Measurements from ENCODE around the gene SMIM44.
A peak's percentile ranks its signal among the peaks of the same experiment; 100 is the strongest.

Gene SMIM44

DNA sequence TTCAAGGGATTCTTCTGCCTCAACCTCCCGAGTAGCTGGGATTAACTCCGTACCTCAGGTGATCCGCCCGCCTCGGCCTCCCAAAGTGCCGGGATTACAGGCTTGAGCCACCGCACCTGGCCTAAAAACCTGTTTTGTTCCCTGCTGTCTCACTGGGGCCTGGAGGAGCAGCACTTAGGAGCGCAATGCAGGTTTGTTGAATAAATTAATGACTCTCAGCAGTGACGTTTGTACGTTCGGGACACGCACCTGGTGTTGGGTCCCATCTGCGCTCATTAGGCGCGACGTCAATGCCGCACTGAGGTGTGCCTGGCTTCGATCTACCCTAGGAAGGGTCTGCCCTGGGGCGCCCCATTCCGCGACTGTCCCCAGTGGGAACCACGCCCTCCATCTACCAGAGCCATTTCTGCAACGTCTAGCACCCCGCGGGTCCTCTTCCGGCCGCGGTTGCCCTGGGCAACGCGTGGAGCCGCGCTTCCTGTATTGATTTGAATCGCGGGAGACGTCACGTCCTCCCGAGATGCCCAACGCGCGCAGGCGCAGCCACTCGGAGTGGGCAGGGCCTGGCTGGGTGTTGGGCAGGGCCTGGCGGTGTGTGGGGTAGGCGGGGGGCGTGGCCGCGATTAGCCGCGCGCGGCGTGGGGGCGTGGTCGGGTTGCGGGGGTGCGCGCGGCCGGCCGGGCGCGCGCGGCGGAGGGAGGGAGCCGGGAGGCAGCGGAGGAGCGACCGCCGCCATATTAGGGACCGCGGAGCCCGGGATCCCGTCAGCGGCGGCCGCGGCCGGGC, 22.6 kb upstream of the SMIM44 start, which contains the start of gene FZR1:
Gene FZR1 (plus strand): TSS at position 714 of the 786 bp plus-strand sequence. CDS start 16,679 bp downstream, outside the sequence.
- peak; percentile 97 for DNase-seq (ENCODE audit: extremely low read depth, low read depth)
- TF ChIP-seq, protein P1, sequence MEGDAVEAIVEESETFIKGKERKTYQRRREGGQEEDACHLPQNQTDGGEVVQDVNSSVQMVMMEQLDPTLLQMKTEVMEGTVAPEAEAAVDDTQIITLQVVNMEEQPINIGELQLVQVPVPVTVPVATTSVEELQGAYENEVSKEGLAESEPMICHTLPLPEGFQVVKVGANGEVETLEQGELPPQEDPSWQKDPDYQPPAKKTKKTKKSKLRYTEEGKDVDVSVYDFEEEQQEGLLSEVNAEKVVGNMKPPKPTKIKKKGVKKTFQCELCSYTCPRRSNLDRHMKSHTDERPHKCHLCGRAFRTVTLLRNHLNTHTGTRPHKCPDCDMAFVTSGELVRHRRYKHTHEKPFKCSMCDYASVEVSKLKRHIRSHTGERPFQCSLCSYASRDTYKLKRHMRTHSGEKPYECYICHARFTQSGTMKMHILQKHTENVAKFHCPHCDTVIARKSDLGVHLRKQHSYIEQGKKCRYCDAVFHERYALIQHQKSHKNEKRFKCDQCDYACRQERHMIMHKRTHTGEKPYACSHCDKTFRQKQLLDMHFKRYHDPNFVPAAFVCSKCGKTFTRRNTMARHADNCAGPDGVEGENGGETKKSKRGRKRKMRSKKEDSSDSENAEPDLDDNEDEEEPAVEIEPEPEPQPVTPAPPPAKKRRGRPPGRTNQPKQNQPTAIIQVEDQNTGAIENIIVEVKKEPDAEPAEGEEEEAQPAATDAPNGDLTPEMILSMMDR (IDR thresholded peaks at IDR 0.05; ENCODE audit: low read depth, low read length), result peak; percentile 11; the same call in 1 of the 2 replicates

DNA sequence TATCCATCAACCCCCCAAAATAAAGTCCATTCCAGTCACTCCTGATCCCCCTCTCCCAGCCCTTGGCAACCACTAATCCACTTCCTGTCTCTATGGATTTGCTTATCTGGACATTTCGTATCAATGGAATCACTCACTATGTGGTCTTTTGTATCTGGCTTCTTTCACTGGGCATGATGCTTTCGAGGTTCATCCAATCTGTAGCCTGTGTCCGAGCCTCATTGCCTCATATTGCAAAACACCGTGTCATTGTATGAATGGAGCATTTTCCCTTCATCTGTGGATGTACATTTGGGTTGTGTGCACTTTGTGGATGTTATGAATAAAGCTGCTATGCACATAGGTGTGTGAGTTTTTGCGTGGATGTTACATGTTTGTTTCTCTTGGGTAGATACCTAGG, 21.5 kb upstream of the SMIM44 start:
- TF ChIP-seq, protein P1 (IDR thresholded peaks at IDR 0.05; ENCODE audit: low read depth, low read length), result no peak
- DNase-seq (ENCODE audit: extremely low read depth, low read depth), result no peak

DNA sequence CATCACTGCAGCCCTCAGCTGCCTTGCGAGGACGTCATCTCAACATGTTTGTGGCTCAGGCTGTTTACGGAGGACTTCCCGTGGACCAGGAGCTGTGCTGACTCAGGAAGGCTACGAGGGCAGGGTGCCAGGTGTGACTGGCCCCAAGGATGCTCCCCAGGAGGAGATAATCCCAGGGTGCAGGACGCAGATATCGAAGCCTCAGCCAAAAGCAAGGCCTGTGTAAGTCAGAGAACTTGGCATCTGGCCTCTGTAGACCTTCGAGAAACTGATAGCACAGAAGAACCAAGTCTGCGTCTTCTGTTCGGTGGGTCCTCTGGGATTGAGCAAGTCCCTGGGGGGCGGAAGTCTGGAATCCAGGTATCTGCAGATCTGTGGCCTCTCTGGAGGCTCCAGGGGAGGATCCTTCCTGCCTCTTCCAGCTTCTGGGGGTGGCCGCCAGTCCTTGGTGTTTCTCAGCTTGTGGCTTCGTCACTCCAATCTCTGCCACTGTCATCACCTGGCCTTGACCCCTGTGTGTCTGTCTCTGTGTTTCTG, 19.9 kb upstream of the SMIM44 start:
- DNase-seq (ENCODE audit: extremely low read depth, low read depth), result no peak
- TF ChIP-seq, protein P1 (IDR thresholded peaks at IDR 0.05; ENCODE audit: low read depth, low read length), result no peak

DNA sequence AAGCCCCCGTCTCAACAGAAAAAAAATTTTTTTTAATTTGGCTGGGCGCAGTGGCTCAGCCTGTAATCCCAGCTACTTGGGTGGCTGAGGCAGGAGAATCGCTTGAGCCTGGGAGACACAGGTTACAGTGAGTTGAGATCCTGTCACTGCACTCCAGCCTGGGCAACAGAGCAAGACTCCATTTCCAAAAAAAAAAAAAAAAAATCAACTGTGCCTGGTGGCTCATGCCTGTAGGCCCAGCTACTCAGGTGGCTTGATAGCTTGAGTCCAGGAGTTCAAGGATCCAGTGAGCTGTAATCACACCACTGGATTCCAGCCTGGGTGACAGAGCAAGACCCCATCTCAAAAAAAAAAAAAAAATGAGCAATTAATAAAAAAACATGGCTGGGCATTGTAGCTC, 18.5 kb upstream of the SMIM44 start:
- TF ChIP-seq, protein P1 (IDR thresholded peaks at IDR 0.05; ENCODE audit: low read depth, low read length), result no peak
- DNase-seq (ENCODE audit: extremely low read depth, low read depth), result no peak

DNA sequence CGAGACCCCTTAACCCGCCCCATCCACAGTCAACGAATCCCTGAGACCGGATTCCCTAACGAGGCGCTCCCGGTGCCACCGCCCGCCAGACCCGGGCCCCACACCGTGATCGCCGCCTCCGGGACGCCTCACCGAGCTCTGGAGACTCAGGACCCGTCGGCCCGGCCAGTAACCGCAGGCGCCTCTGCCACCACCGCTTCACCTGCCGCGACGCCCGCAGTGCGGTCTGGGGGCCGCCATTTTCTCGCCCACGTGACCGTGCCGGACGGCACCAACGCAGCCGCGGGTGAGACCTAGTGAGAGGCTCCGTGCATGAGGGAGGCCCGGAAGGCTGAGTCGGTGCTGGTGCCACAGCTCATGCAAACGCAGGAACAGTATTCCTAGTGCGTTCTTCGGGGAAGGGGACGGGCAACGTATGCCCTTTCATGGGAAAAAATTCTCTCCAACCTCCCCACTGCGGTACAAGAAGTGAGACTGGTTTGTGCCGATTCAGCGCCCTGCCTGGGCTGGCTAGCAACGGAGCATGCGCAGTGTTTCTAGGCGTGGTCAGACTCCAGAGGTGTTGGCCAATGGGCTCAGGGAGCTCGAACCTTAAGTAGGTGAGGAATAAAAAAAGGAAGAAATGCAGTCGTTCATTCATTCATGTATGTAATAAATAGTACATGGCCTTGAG, 17.3 kb upstream of the SMIM44 start, which contains the start of gene DOHH:
Gene DOHH (minus strand): TSS at position 246 of the 673 bp plus-strand sequence. CDS start 3,860 bp downstream, outside the sequence.
- DNase-seq (ENCODE audit: extremely low read depth, low read depth), result peak; percentile 91
- TF ChIP-seq, protein P1 (IDR thresholded peaks at IDR 0.05; ENCODE audit: low read depth, low read length), result no peak

DNA sequence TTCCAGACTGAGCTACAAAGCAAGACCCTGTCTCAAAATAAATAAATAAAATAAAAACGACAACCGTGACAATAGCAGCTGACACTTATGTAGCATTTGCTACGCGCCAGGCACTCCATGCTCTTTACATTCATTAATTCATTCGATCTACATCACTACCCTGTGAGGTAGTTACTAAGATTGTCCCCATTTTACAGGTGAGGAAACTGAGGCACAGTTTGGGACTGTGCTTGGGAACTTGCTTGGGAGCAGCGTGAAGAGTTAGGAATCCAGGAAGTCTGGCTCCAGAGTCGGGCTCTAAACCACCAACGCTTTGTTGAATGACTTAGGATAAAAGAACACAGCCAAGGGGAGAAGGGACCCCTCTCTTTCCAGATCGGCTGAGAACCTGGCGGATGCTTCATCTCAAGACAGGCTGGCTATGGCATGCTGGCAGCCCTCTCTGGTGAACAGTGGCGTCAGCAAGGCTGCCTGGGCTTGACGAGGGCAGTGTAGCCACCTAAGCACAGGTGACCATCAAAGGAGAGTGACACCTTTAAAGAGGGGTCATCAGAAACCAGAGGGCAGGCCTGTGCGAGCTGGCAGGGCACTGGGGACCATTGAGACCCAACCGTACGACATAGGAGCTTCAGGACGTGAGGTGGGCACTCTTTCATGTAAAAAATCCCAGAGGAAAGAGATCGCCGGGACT, 16.6 kb upstream of the SMIM44 start:
- TF ChIP-seq, protein P1 (IDR thresholded peaks at IDR 0.05; ENCODE audit: low read depth, low read length), result no peak
- no peak for DNase-seq (ENCODE audit: extremely low read depth, low read depth)

Data from AG09319 (cell line).